ENCODE data around the gene ISX. TPM values are rescaled to one million over a fixed set of nuclear protein-coding genes. Genes with fewer than 3 reads are reported as not detected.
"Not testable (repeated sequence)": the region's sequence is repeated elsewhere in the genome, so short reads cannot be mapped to it uniquely, and the experiment has no call there.

ISX gene
- total RNA-seq, 6 experiments from 2014 or later, result not detected

DNA sequence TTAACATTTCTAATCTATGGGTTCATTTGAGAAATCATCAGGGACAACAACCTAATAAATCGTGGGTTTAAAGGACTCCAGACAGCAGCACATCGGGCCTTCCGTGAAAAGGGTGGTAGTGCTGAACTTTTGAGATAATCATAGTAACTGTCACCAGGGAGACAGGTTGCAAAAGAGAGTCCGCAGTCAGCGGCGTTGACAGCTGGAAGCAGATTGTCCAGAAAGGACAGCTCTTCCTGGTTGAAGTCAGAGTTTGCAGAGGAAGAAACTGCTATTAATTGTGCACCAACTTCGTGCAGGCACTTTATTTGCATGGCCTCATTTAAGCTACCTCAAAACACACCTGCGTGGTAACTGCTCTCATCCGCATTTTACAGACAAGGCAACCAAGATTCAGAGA is 20.5 kb upstream of the ISX start:
- no peak for DNase-seq
- Mint-ChIP-seq H3K27ac (no peak overlapping the region), H3K4me1 (ENCODE audit: low read depth) (no peaks in the 10 kb centered on the region), H3K4me3 (no peak overlapping the region), H3K27me3 (ENCODE audit: insufficient read depth) (no peaks in the 10 kb centered on the region), H3K36me3 (ENCODE audit: low read depth) (peaks cover 7% of the 10 kb centered on the region), H3K9me3 (peaks cover 74% of the 10 kb centered on the region)
- no peak for TF ChIP-seq CTCF (IDR thresholded peaks at IDR 0.05)

- TF ChIP-seq CTCF (IDR thresholded peaks at IDR 0.05), result no peak
- no peaks in the 10 kb centered on the region for H3K4me1 Mint-ChIP-seq (ENCODE audit: low read depth)
- H3K27ac Mint-ChIP-seq, result no peak overlapping the region
- DNase-seq, result no peak
- H3K9me3 Mint-ChIP-seq, result peaks cover 67% of the 10 kb centered on the region
- peaks cover 4% of the 10 kb centered on the region; the same call in 1 of the 2 replicates for H3K36me3 Mint-ChIP-seq (ENCODE audit: low read depth)
- no peak overlapping the region for H3K4me3 Mint-ChIP-seq
- H3K27me3 Mint-ChIP-seq (ENCODE audit: insufficient read depth), result no peaks in the 10 kb centered on the region; the same call in 1 of the 2 replicates
Observed at GRCh38 chr22:35046744-35047462, 19.1 kb upstream of the ISX start.

DNA sequence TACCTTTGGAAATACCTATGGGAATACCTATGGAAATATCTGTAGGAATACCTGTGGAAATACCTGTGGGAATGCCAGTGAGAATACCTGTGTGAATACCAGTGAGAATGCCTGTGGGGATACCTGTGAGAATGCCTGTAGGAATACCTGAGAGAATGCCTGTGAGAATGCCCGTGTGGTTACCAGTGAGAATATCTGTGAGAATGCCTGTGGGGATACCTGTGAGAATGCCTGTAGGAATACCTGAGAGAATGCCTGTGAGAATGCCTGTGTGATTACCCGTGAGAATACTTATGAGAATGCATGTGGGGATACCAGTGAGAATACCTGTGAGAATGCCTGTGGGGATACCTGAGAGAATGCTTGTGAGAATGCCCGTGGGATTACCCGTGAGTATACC is 15.9 kb upstream of the ISX start:
- not testable (repeated sequence) for DNase-seq; H3K27me3 Mint-ChIP-seq (ENCODE audit: insufficient read depth); H3K36me3 Mint-ChIP-seq (ENCODE audit: low read depth); H3K4me3 Mint-ChIP-seq; H3K27ac Mint-ChIP-seq; H3K4me1 Mint-ChIP-seq (ENCODE audit: low read depth)
- peaks cover 66% of the 10 kb centered on the region for H3K9me3 Mint-ChIP-seq

GRCh38 chr22:35051013-35051535 is 14.9 kb upstream of the ISX start:
- Mint-ChIP-seq H3K36me3 (ENCODE audit: low read depth) (no peaks in the 10 kb centered on the region), H3K27ac (no peak overlapping the region), H3K4me1 (ENCODE audit: low read depth) (no peaks in the 10 kb centered on the region), H3K9me3 (peaks cover 69% of the 10 kb centered on the region), H3K4me3 (no peak overlapping the region), H3K27me3 (ENCODE audit: insufficient read depth) (no peaks in the 10 kb centered on the region; the same call in 1 of the 2 replicates)
- TF ChIP-seq CTCF (IDR thresholded peaks at IDR 0.05), result no peak
- DNase-seq, result no peak

- Mint-ChIP-seq H3K27me3 (ENCODE audit: insufficient read depth) (no peaks in the 10 kb centered on the region; the same call in 1 of the 2 replicates), H3K4me3 (no peak overlapping the region), H3K36me3 (ENCODE audit: low read depth) (no peaks in the 10 kb centered on the region), H3K4me1 (ENCODE audit: low read depth) (no peaks in the 10 kb centered on the region), H3K9me3 (peaks cover 73% of the 10 kb centered on the region), H3K27ac (no peak overlapping the region)
- TF ChIP-seq CTCF (IDR thresholded peaks at IDR 0.05), result no peak
- no peak for DNase-seq
Observed at GRCh38 chr22:35051791-35052190, 14.2 kb upstream of the ISX start.

- no peaks in the 10 kb centered on the region for H3K36me3 Mint-ChIP-seq (ENCODE audit: low read depth)
- no peak overlapping the region for H3K27ac Mint-ChIP-seq
- H3K4me1 Mint-ChIP-seq (ENCODE audit: low read depth), result no peaks in the 10 kb centered on the region
- H3K9me3 Mint-ChIP-seq, result peaks cover 71% of the 10 kb centered on the region
- TF ChIP-seq CTCF (IDR thresholded peaks at IDR 0.05), result no peak
- no peak overlapping the region for H3K4me3 Mint-ChIP-seq
- DNase-seq, result no peak
- H3K27me3 Mint-ChIP-seq (ENCODE audit: insufficient read depth), result no peaks in the 10 kb centered on the region; the same call in 1 of the 2 replicates
Observed at GRCh38 chr22:35053060-35053835, 12.7 kb upstream of the ISX start.

All from HFFc6 (cell line).